Peyer's patch (tissue), 4 donors: ENCODE data around the gene SCLT1. TPM values are rescaled to one million over a fixed set of nuclear protein-coding genes. Genes with fewer than 3 reads are reported as not detected.
A peak's percentile ranks its signal among the peaks of the same experiment; 100 is the strongest.

ENCODE experiments used
- DNase-seq, 3 donors: peaks; one replicate each; pipeline ENCODE4 v3.0.0-alpha.2; 2017 to 2019
- H3K27ac ChIP-seq, 4 donors: fragments of 200-600 bp; sonication (generic); one replicate each; pipeline ENCODE4 v1.5.1; 2016 to 2019
- H3K27me3 ChIP-seq, 2 donors: fragments of 200-600 bp; sonication (generic); one replicate each; pipeline ENCODE4 v1.5.1; 2019
- H3K36me3 ChIP-seq, 3 donors: fragments of 200-600 bp; sonication (generic); one replicate each; pipeline ENCODE4 v1.5.1; 2016 to 2019
- H3K4me1 ChIP-seq, 4 donors: fragments of 200-600 bp; sonication (generic); one replicate each; pipeline ENCODE4 v1.5.1; 2016 to 2019
- H3K4me3 ChIP-seq, 4 donors: fragments of 200-600 bp; sonication (generic); 1 replicate in 3 of 4; 2 replicates in 1 of 4; pipeline ENCODE4 v1.5.1; 2016 to 2019; ENCODE audit warnings: mild to moderate bottlenecking in 1 of 4
- H3K9me3 ChIP-seq, 4 donors: fragments of 200-600 bp; sonication (generic); one replicate each; pipeline ENCODE4 v1.5.1; 2016 to 2019; ENCODE audit warnings: mild to moderate bottlenecking in 1 of 4
- POLR2A ChIP-seq, 2 donors: fragments of 450-650 bp; IDR thresholded peaks; one replicate each; pipeline ENCODE4 v1.5.1; 2017; ENCODE audit warnings: antibody characterized with exemption in 2 of 2, mild to moderate bottlenecking in 2 of 2, moderate library complexity in 2 of 2
- total RNA-seq, 4 donors: library from RNA; depleted of rRNA; stranded (reverse); fragments of >200 nt; gene quantifications; one replicate each; pipeline ENCODE4 v1.1.0, GENCODE V29; 2016
- TF ChIP-seq, protein P1 (sequence below), 6 experiments: fragments of 450-650 bp in 4 of 6; fragments of 200-600 bp in 2 of 6; sonication (generic) in 1 of 6; IDR thresholded peaks; one replicate each; pipeline ENCODE4 v1.5.1; 2017 to 2019; ENCODE audit warnings: antibody characterized with exemption in 6 of 6, mild to moderate bottlenecking in 3 of 6, moderate library complexity in 1 of 6

SCLT1 gene
- total RNA-seq, 4 donors from 2014 or later: 13.0 to 34.7 (median 18.0) TPM

DNA sequence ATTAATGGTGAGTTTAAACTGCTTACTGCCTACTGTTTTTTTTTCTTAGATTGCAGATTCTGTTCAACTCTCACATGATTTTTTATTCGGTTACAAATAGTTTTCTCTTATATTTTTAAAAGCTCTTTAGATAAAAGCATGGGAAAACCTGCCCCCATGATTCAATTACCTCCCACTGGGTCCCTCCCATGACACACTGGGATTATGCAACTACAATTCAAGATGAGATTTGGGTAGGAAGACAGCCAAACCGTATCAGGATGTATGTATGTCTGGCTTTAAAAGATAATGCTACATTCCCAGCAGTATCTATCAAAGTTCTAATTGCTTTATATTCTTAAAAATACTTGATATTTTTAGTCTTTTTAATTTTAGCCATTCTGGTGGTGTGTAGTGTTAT, 152.4 kb downstream of the SCLT1 start:
- Histone ChIP-seq H3K4me3 (no peak overlapping the region), H3K4me1 (no peaks in the 10 kb centered on the region), H3K27ac (no peak overlapping the region), H3K9me3 (no peaks in the 10 kb centered on the region), H3K36me3 (no peaks in the 10 kb centered on the region), H3K27me3 (no peaks in the 10 kb centered on the region)
- no peak for TF ChIP-seq POLR2A (IDR thresholded peaks at IDR 0.05)
- TF ChIP-seq, protein P1, sequence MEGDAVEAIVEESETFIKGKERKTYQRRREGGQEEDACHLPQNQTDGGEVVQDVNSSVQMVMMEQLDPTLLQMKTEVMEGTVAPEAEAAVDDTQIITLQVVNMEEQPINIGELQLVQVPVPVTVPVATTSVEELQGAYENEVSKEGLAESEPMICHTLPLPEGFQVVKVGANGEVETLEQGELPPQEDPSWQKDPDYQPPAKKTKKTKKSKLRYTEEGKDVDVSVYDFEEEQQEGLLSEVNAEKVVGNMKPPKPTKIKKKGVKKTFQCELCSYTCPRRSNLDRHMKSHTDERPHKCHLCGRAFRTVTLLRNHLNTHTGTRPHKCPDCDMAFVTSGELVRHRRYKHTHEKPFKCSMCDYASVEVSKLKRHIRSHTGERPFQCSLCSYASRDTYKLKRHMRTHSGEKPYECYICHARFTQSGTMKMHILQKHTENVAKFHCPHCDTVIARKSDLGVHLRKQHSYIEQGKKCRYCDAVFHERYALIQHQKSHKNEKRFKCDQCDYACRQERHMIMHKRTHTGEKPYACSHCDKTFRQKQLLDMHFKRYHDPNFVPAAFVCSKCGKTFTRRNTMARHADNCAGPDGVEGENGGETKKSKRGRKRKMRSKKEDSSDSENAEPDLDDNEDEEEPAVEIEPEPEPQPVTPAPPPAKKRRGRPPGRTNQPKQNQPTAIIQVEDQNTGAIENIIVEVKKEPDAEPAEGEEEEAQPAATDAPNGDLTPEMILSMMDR (IDR thresholded peaks at IDR 0.05): no peak
- no peak for DNase-seq

DNA sequence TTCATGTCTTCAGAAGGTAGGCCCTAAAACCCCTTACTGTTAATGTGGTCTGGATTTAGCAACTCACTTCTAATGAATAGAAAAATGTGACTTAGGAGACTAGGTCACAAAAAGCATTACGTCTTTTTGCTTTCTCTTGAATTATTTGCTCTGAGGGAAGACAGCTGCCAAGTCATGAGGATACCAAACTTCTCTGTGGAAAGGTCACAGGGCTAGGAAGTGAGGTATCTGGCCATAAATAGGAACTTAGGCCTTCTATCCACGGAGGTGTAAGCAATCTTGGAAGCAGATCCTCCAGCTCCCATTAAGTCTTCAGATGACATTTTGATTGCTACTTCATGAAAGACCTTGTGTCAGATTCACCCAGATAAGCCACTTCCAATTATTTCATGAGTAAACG, 163.3 kb downstream of the SCLT1 start:
- Histone ChIP-seq H3K4me3 (no peak overlapping the region), H3K9me3 (no peaks in the 10 kb centered on the region), H3K27ac (no peak overlapping the region), H3K27me3 (no peaks in the 10 kb centered on the region), H3K36me3 (no peaks in the 10 kb centered on the region), H3K4me1 (no peaks in the 10 kb centered on the region)
- TF ChIP-seq, protein P1 (IDR thresholded peaks at IDR 0.05): no peak
- no peak for TF ChIP-seq POLR2A (IDR thresholded peaks at IDR 0.05)
- DNase-seq: no peak

DNA sequence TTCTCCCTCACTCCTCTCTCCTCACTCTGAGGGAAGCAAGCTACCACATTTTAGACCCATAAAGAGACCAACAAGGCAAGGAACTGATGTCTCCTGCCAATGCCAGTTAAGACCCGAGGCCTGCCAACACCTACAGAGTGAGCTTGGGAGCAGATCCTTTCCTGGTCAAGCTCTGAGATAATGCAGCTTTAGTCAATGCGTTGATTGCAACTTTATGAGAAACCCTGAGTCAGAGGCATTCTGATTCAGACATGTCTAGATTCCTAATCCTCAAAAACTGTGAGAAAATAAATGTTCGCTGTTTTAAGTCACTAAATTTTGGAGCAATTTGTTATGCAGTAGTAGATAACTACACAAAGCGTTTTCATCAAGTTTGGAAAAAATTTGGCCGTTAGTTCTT, 168.4 kb downstream of the SCLT1 start:
- Histone ChIP-seq H3K27me3 (no peaks in the 10 kb centered on the region), H3K9me3 (no peaks in the 10 kb centered on the region), H3K27ac (no peak overlapping the region), H3K4me3 (no peak overlapping the region), H3K36me3 (no peaks in the 10 kb centered on the region), H3K4me1 (no peaks in the 10 kb centered on the region)
- TF ChIP-seq POLR2A (IDR thresholded peaks at IDR 0.05): no peak
- TF ChIP-seq, protein P1 (IDR thresholded peaks at IDR 0.05): no peak
- no peak for DNase-seq

DNA sequence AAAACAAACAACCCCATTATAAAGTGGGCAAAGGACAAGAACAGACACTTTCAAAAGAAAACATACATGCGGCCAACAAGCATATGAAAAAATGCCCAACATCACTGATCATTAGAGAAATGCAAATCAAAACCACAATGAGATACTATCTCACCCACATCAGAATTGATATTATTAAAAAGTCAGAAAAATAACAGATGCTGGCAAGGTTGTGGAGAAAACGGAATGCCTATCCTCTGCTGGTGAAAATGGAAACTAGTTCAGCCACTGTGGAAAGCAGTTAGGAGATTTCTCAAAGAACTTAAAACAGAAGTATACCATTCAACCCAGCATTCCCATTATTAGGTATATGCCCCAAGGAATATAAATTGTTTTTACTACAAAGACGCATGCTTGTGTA, 171.4 kb downstream of the SCLT1 start:
- Histone ChIP-seq H3K27me3 (no peaks in the 10 kb centered on the region), H3K4me3 (no peak overlapping the region), H3K36me3 (no peaks in the 10 kb centered on the region), H3K4me1 (no peaks in the 10 kb centered on the region), H3K9me3 (no peaks in the 10 kb centered on the region), H3K27ac (no peak overlapping the region)
- TF ChIP-seq, protein P1 (IDR thresholded peaks at IDR 0.05): no peak
- no peak for TF ChIP-seq POLR2A (IDR thresholded peaks at IDR 0.05)
- no peak for DNase-seq

DNA sequence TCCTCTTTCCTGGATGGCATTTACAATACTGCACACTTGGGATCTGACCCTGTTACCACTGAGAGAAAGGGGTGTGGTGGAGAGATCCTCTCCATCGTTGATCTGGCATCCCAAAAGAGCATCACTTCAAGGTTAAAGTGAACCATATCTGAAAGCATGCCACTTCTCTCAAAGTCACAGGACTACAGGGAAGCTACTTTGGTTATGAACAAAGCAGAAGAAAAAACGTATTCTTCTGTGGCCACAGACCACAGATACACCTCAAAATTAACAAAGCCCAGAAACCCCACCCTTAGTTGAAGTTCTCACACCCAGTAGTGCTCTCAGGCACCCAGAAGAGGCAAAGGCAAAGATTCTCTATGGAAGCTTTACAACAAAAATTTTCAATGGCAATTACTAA, 175.6 kb downstream of the SCLT1 start:
- no peak overlapping the region for H3K4me3 ChIP-seq
- TF ChIP-seq, protein P1 (IDR thresholded peaks at IDR 0.05): no peak
- no peak for TF ChIP-seq POLR2A (IDR thresholded peaks at IDR 0.05)
- no peak overlapping the region for H3K27ac ChIP-seq
- H3K27me3 ChIP-seq: no peaks in the 10 kb centered on the region
- no peaks in the 10 kb centered on the region for H3K9me3 ChIP-seq
- no peak for DNase-seq
- H3K4me1 ChIP-seq: no peaks in the 10 kb centered on the region
- no peaks in the 10 kb centered on the region for H3K36me3 ChIP-seq

DNA sequence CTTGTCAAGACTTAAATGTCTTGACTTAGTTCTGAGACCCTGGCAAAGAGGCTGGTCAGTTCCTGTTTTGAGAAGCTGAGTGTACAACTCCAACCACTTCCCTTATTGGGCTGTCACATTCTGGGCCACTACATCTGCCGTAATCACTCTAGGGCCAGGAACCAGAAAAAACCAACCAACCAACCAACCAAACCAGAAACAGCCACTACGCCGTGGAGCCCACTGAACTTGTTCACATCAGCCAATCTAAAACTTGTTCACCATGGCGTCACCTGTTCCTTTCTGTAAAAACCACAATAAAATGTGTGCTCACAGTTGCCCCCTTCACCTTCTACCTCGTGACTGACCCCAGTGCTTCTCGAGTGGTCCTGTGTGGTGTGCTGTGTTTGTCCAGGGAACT, 176.5 kb downstream of the SCLT1 start:
- H3K27ac ChIP-seq: no peak overlapping the region
- no peaks in the 10 kb centered on the region for H3K27me3 ChIP-seq
- no peak overlapping the region for H3K4me3 ChIP-seq
- no peaks in the 10 kb centered on the region for H3K9me3 ChIP-seq
- peak in 2 of 3 donors; percentile 49 to 62 for DNase-seq
- H3K4me1 ChIP-seq: no peaks in the 10 kb centered on the region
- no peak for TF ChIP-seq POLR2A (IDR thresholded peaks at IDR 0.05)
- TF ChIP-seq, protein P1 (IDR thresholded peaks at IDR 0.05): no peak
- H3K36me3 ChIP-seq: no peaks in the 10 kb centered on the region
